Astrocyte (in vitro differentiated cells and primary cell): Measurements from ENCODE around the gene RNASE9. TPM values are rescaled to one million over a fixed set of nuclear protein-coding genes. Genes with fewer than 3 reads are reported as not detected.

Experiments
- DNase-seq: peaks from one replicate; pipeline ENCODE4 v3.0.0-alpha.2; 2010; ENCODE audit warnings: low read depth
- FAIRE-seq: peaks from 2 replicates; lab custom pipeline; 2011; peaks lifted over from hg19 to GRCh38; lab: Jason Lieb, UNC
- H2AFZ ChIP-seq: 2 replicates; pipeline ENCODE4 v1.6.0; 2012; ENCODE audit warnings: low read depth, low read length, inconsistent platforms
- H3K27ac ChIP-seq: 2 replicates; pipeline ENCODE4 v1.5.1; 2011; ENCODE audit warnings: low read depth, low read length, inconsistent platforms
- H3K27me3 ChIP-seq: 2 replicates; pipeline ENCODE4 v1.6.0; 2011; ENCODE audit warnings: low read length, inconsistent platforms; ENCODE audit not compliant: insufficient read depth
- H3K36me3 ChIP-seq: 2 replicates; pipeline ENCODE4 v1.5.1; 2011; ENCODE audit warnings: low read length, inconsistent platforms; ENCODE audit not compliant: insufficient read depth
- H3K4me1 ChIP-seq: 2 replicates; pipeline ENCODE4 v1.5.1; 2011; ENCODE audit warnings: low read length, inconsistent platforms; ENCODE audit not compliant: insufficient read depth
- H3K4me2 ChIP-seq: 2 replicates; pipeline ENCODE4 v1.6.0; 2012; ENCODE audit warnings: low read length, inconsistent platforms
- H3K4me3 ChIP-seq: 2 replicates; pipeline ENCODE4 v1.5.1; 2011; ENCODE audit warnings: low read depth, mild to moderate bottlenecking, low read length, inconsistent platforms; ENCODE audit not compliant: insufficient read depth
- H3K79me2 ChIP-seq: 2 replicates; pipeline ENCODE4 v1.6.0; 2012; ENCODE audit warnings: mild to moderate bottlenecking, low read length, inconsistent platforms; ENCODE audit not compliant: insufficient read depth
- H3K9ac ChIP-seq: 2 replicates; pipeline ENCODE4 v1.6.0; 2012; ENCODE audit warnings: mild to moderate bottlenecking, low read length, inconsistent platforms
- H3K9me3 ChIP-seq: 2 replicates; pipeline ENCODE4 v1.5.1; 2012; ENCODE audit warnings: low read depth, mild to moderate bottlenecking, low read length, inconsistent platforms; ENCODE audit not compliant: insufficient read depth
- H4K20me1 ChIP-seq: 2 replicates; pipeline ENCODE4 v1.6.0; 2012; ENCODE audit warnings: low read length, inconsistent platforms; ENCODE audit not compliant: insufficient read depth
- H3K27ac Mint-ChIP-seq: one replicate; pipeline ENCODE4 v1.8.0; 2021; ENCODE audit warnings: mild to moderate bottlenecking, mixed read lengths; ENCODE audit not compliant: unreplicated experiment
- H3K27me3 Mint-ChIP-seq: one replicate; pipeline ENCODE4 v1.8.0; 2021; ENCODE audit warnings: low read depth, mixed read lengths; ENCODE audit not compliant: unreplicated experiment
- H3K36me3 Mint-ChIP-seq: one replicate; pipeline ENCODE4 v1.8.0; 2021; ENCODE audit warnings: low read depth, mixed read lengths; ENCODE audit not compliant: unreplicated experiment
- H3K4me1 Mint-ChIP-seq: one replicate; pipeline ENCODE4 v1.8.0; 2021; ENCODE audit warnings: low read depth, mixed read lengths; ENCODE audit not compliant: unreplicated experiment
- H3K4me3 Mint-ChIP-seq: one replicate; pipeline ENCODE4 v1.8.0; 2021; ENCODE audit warnings: mild to moderate bottlenecking, moderate library complexity, mixed read lengths; ENCODE audit not compliant: unreplicated experiment
- H3K9me3 Mint-ChIP-seq: one replicate; pipeline ENCODE4 v1.8.0; 2021; ENCODE audit warnings: mild to moderate bottlenecking, mixed read lengths; ENCODE audit not compliant: unreplicated experiment
- CTCF ChIP-seq: IDR thresholded peaks from 2 replicates; pipeline ENCODE4 v1.5.1; 2011; ENCODE audit warnings: low read depth, mild to moderate bottlenecking, inconsistent platforms, low read length, moderate library complexity; ENCODE audit not compliant: insufficient read depth
- EZH2 ChIP-seq: IDR thresholded peaks from 2 replicates; pipeline ENCODE4 v1.6.1; 2012; ENCODE audit warnings: mild to moderate bottlenecking, low read length, inconsistent platforms; ENCODE audit not compliant: insufficient read depth
- total RNA-seq: library from RNA; stranded (reverse); gene quantifications from 2 replicates; pipeline ENCODE4 v1.2.1, GENCODE V29; 2021

Gene RNASE9
- total RNA-seq, 1 donor from 2014 or later, result not detected

- no peak overlapping the region for H3K4me3 Mint-ChIP-seq
- no peak overlapping the region for H3K4me2 ChIP-seq
- H3K4me1 Mint-ChIP-seq, result no peaks in the 10 kb centered on the region
Observed at GRCh38 chr14:20583142-20583541, 22.3 kb upstream of the RNASE9 start.

GRCh38 chr14:20580242-20580641 lies 19.4 kb upstream of the RNASE9 start:
- no peak for DNase-seq
- no peak overlapping the region for H2AFZ ChIP-seq
- Mint-ChIP-seq H3K27ac (no peak overlapping the region), H3K4me3 (no peak overlapping the region), H3K36me3 (no peaks in the 10 kb centered on the region), H3K4me1 (no peaks in the 10 kb centered on the region), H3K27me3 (peaks cover 4% of the 10 kb centered on the region), H3K9me3 (no peaks in the 10 kb centered on the region)
- no peaks in the 10 kb centered on the region for H3K79me2 ChIP-seq
- H3K4me1 ChIP-seq, result no peaks in the 10 kb centered on the region
- no peaks in the 10 kb centered on the region for H3K27me3 ChIP-seq
- TF ChIP-seq CTCF (no peak), EZH2 (no peak)
- H3K9ac ChIP-seq, result no peak overlapping the region
- FAIRE-seq, result no peak
- no peaks in the 10 kb centered on the region for H3K9me3 ChIP-seq
- no peak overlapping the region for H3K4me2 ChIP-seq
- no peak overlapping the region for H3K27ac ChIP-seq
- H3K4me3 ChIP-seq, result no peak overlapping the region
- H3K36me3 ChIP-seq, result no peaks in the 10 kb centered on the region
- no peaks in the 10 kb centered on the region for H4K20me1 ChIP-seq

More at GRCh38 chr14:20583142-20583541, 22.3 kb upstream of the RNASE9 start:
- DNase-seq (no peak), FAIRE-seq (no peak)
- Histone ChIP-seq H3K27me3 (no peaks in the 10 kb centered on the region), H4K20me1 (no peaks in the 10 kb centered on the region), H3K79me2 (no peaks in the 10 kb centered on the region), H3K4me3 (no peak overlapping the region), H3K9ac (no peak overlapping the region), H3K27ac (no peak overlapping the region), H3K4me1 (no peaks in the 10 kb centered on the region), H3K36me3 (no peaks in the 10 kb centered on the region), H3K9me3 (no peaks in the 10 kb centered on the region), H2AFZ (no peak overlapping the region)
- Mint-ChIP-seq H3K27me3 (peaks cover 8% of the 10 kb centered on the region), H3K27ac (no peak overlapping the region), H3K9me3 (peaks cover 1% of the 10 kb centered on the region), H3K36me3 (no peaks in the 10 kb centered on the region)
- TF ChIP-seq EZH2 (no peak), CTCF (no peak)

GRCh38 chr14:20578784-20579502 lies 18.1 kb upstream of the RNASE9 start:
- Histone ChIP-seq H3K4me3 (no peak overlapping the region), H3K79me2 (no peaks in the 10 kb centered on the region), H3K4me1 (no peaks in the 10 kb centered on the region), H3K27me3 (no peaks in the 10 kb centered on the region), H2AFZ (no peak overlapping the region), H4K20me1 (no peaks in the 10 kb centered on the region), H3K36me3 (no peaks in the 10 kb centered on the region), H3K27ac (no peak overlapping the region), H3K9me3 (no peaks in the 10 kb centered on the region), H3K4me2 (no peak overlapping the region), H3K9ac (no peak overlapping the region)
- Mint-ChIP-seq H3K36me3 (no peaks in the 10 kb centered on the region), H3K4me1 (no peaks in the 10 kb centered on the region), H3K27ac (no peak overlapping the region), H3K9me3 (no peaks in the 10 kb centered on the region), H3K4me3 (no peak overlapping the region), H3K27me3 (peaks cover 4% of the 10 kb centered on the region)
- DNase-seq (no peak), FAIRE-seq (no peak)
- TF ChIP-seq CTCF, result no peak
- TF ChIP-seq EZH2, result no peak
